ENCODE measurements around the gene MYO9B. TPM values are rescaled to one million over a fixed set of nuclear protein-coding genes. Genes with fewer than 3 reads are reported as not detected.

Gene MYO9B
- total RNA-seq, 1 donor from 2014 or later, result 100 TPM

- no peak overlapping the region for H3K4me3 ChIP-seq
- no peaks in the 10 kb centered on the region for H3K27me3 ChIP-seq
- no peak for TF ChIP-seq CTCF (IDR thresholded peaks at IDR 0.05)
- no peak for TF ChIP-seq POLR2A (IDR thresholded peaks at IDR 0.05)
- no peak for TF ChIP-seq POLR2AphosphoS5 (IDR thresholded peaks at IDR 0.05; ENCODE audit: insufficient read depth in 1 of 2, low read depth in 1 of 2)
- H3K36me3 ChIP-seq, result peaks cover 0 to 15% of the 10 kb centered on the region in 2 donors
- H3K4me1 ChIP-seq, result peaks cover 47% of the 10 kb centered on the region
- intact Hi-C loops (cut with DNase I), result no loop called here
- DNase-seq (ENCODE audit: extremely low spot score in 2 of 2), result no peak
- H3K27ac ChIP-seq, result peak overlapping the region; percentile 85
- no peaks in the 10 kb centered on the region for H3K9me3 ChIP-seq
Observed at GRCh38 chr19:17242431-17243208, 167.0 kb downstream of the MYO9B start.

DNA sequence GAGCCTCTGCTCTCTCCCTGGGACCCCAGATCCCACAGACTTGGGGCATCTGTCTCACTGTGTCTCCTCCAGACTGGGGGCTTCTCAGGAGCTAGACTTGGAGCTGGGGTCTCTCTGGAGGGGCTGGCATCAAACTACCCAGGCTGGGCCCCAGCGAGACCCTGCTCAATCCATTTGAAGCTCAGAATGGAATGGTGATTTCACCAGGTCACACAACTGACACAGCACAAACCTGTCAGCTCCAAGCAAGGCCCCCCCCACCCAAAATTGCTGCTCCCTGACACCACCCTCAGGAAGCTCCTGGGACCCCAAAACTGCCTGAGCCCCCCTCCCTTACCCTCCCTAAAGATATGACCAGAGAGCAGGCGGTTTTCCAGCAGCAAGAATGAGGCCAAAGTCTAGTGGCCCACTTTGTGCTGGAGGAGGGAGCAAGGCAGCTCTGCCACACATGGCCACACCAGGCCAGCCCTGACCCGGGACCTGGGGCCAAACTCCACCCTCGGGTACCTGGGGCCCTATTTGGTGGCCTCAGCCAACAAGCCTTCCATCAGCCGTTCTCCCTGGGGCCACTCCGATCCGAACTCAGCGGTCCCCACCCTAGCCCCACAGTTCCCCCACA is 167.7 kb downstream of the MYO9B start:
- no peak for TF ChIP-seq POLR2A (IDR thresholded peaks at IDR 0.05)
- TF ChIP-seq CTCF (IDR thresholded peaks at IDR 0.05), result no peak
- no peak for TF ChIP-seq POLR2AphosphoS5 (IDR thresholded peaks at IDR 0.05; ENCODE audit: insufficient read depth in 1 of 2, low read depth in 1 of 2)
- Histone ChIP-seq H3K27me3 (no peaks in the 10 kb centered on the region), H3K27ac (peak overlapping the region; percentile 85), H3K4me3 (peak overlapping the region; percentile 81), H3K36me3 (peaks cover 0 to 11% of the 10 kb centered on the region in 2 donors), H3K4me1 (peaks cover 54% of the 10 kb centered on the region), H3K9me3 (no peaks in the 10 kb centered on the region)
- intact Hi-C loops (cut with DNase I), result no loop called here
- no peak for DNase-seq (ENCODE audit: extremely low spot score in 2 of 2)

GRCh38 chr19:17243830-17244617 is 168.4 kb downstream of the MYO9B start:
- Histone ChIP-seq H3K4me3 (peak overlapping the region; percentile 81), H3K9me3 (no peaks in the 10 kb centered on the region), H3K27me3 (no peaks in the 10 kb centered on the region), H3K36me3 (peaks cover 0 to 7% of the 10 kb centered on the region in 2 donors), H3K4me1 (peaks cover 55% of the 10 kb centered on the region), H3K27ac (peak overlapping the region; percentile 85)
- DNase-seq (ENCODE audit: extremely low spot score in 2 of 2), result no peak
- intact Hi-C loops (cut with DNase I), result no loop called here
- TF ChIP-seq POLR2AphosphoS5 (IDR thresholded peaks at IDR 0.05; ENCODE audit: insufficient read depth in 1 of 2, low read depth in 1 of 2), result peak in 1 of 2 donors; percentile 27
- no peak for TF ChIP-seq POLR2A (IDR thresholded peaks at IDR 0.05)
- TF ChIP-seq CTCF (IDR thresholded peaks at IDR 0.05), result no peak

DNA sequence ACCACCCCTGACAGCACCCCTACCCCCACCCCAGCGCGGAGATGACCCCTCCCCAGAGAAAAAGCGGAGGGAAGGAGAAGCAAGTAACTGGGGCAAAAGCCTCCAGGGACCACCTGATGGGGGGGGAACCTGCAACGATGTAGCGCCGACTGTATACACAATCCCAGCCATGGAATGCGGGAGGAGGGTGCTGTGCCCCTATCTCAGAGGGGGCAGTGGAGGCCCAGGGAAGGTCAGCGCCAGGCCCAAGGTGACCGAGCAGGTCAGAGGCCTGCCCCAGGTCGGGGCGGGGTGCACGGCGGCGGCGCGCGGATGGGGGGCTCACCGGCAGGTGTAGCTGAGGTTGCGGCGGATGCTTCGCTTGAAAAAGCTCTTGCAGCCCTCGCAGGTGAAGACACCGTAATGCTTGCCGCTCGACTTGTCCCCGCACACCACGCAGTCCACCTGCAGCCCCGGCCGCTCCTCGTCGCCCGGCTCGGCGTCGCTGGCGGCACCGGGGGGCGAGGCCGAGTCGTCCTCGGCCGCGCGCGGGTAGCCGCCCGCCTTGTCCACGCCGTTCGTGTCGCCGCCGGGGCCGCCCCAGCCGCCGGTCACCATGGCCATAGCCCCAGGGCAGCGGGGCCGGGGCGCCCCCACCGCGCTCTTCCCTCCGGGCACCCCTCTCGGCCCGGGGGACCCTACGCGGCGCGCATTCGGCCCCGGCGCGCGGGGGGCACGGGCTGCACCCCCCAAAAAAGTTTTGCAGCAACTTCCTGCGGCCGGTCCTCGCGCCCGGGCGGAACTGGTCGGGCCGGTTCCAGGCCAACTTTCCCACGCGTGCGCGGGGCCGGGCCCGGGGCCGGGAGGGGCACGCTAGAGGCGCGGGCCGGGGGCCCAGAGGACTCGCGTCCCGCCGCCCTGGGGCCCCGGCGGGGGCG is 169.3 kb downstream of the MYO9B start:
- peaks cover 0 to 7% of the 10 kb centered on the region in 2 donors for H3K36me3 ChIP-seq
- H3K27me3 ChIP-seq, result no peaks in the 10 kb centered on the region
- H3K27ac ChIP-seq, result peak overlapping the region; percentile 85
- no peak for TF ChIP-seq CTCF (IDR thresholded peaks at IDR 0.05)
- DNase-seq (ENCODE audit: extremely low spot score in 2 of 2), result no peak
- H3K4me3 ChIP-seq, result peak overlapping the region; percentile 81
- no peaks in the 10 kb centered on the region for H3K9me3 ChIP-seq
- intact Hi-C loops (cut with DNase I), result no loop called here
- peaks cover 55% of the 10 kb centered on the region for H3K4me1 ChIP-seq

Measured in vagina (tissue), 2 donors.